ENCODE measurements around the gene MLYCD.

- TF ChIP-seq YY1 (IDR thresholded peaks at IDR 0.05; ENCODE audit: insufficient read depth, insufficient read length): no peak
- no peak for TF ChIP-seq ZNF274 (IDR thresholded peaks at IDR 0.05; ENCODE audit: low read depth, low read length)
Measured at GRCh38 chr16:83853834-83854233, 45.1 kb upstream of the MLYCD start.

All from NT2/D1 (cell line).